ENCODE results near the gene HCFC1. TPM values are rescaled to one million over a fixed set of nuclear protein-coding genes. Genes with fewer than 3 reads are reported as not detected.

Gene HCFC1
- total RNA-seq, 1 experiment from 2014 or later, result 79.9 TPM

GRCh38 chrX:154013001-154013421, 41.4 kb upstream of the HCFC1 start:
- Histone ChIP-seq H3K27ac (no peak overlapping the region), H3K4me2 (no peak overlapping the region), H2AFZ (no peak overlapping the region), H3K4me1 (replicated peaks; ENCODE audit: insufficient read depth) (no peaks in the 10 kb centered on the region), H3K4me3 (no peak overlapping the region), H3K36me3 (ENCODE audit: low read depth) (no peaks in the 10 kb centered on the region), H4K20me1 (ENCODE audit: insufficient read depth) (no peaks in the 10 kb centered on the region), H3K9me2 (ENCODE audit: insufficient read depth) (no peaks in the 10 kb centered on the region), H3K27me3 (ENCODE audit: insufficient read depth, low read depth) (no peaks in the 10 kb centered on the region), H3K79me2 (ENCODE audit: low read depth) (peaks cover 14% of the 10 kb centered on the region), H3K9me3 (ENCODE audit: insufficient read depth, low read depth) (no peaks in the 10 kb centered on the region), H3F3A (ENCODE audit: insufficient read depth, low read depth) (no peaks in the 10 kb centered on the region)
- intact Hi-C loops (cut with micrococcal nuclease; ENCODE audit: unreplicated experiment), result no loop called here
- DNase-seq, result no peak
- CTCF ChIA-PET, result interaction anchor here (0.5 to 1.1 kb wide), 2 partner anchors 9 to 124 kb away, joined by 3 to 4 read pairs; no protein-coding TSS in a partner anchor
- POLR2A ChIA-PET (ENCODE audit: unreplicated experiment), result interaction anchor here (0.5 to 0.7 kb wide), 2 partner anchors 19 to 352 kb away, joined by 3 to 10 read pairs; no protein-coding TSS in a partner anchor
- no peak for TF ChIP-seq CTCF (conservative IDR thresholded peaks at IDR 0.05)
- no peak for TF ChIP-seq EZH2 (IDR thresholded peaks at IDR 0.05; ENCODE audit: low read depth)
- BruUV-seq (replicated peaks), result no TSS peak

- H3K79me2 ChIP-seq (ENCODE audit: low read depth), result peaks cover 11% of the 10 kb centered on the region
- no peak overlapping the region for H2AFZ ChIP-seq
- no peak overlapping the region for H3K4me2 ChIP-seq
- no peaks in the 10 kb centered on the region for H3K4me1 ChIP-seq (replicated peaks; ENCODE audit: insufficient read depth)
- no peak overlapping the region for H3K4me3 ChIP-seq
- no peaks in the 10 kb centered on the region for H4K20me1 ChIP-seq (ENCODE audit: insufficient read depth)
- no peak overlapping the region for H3K27ac ChIP-seq
- no peak for DNase-seq
- no TSS peak for BruUV-seq (replicated peaks)
- no peaks in the 10 kb centered on the region for H3K36me3 ChIP-seq (ENCODE audit: low read depth)
- no peaks in the 10 kb centered on the region for H3K27me3 ChIP-seq (ENCODE audit: insufficient read depth, low read depth)
- POLR2A ChIA-PET (ENCODE audit: unreplicated experiment), result no interaction called here
- no peaks in the 10 kb centered on the region for H3K9me2 ChIP-seq (ENCODE audit: insufficient read depth)
- no peaks in the 10 kb centered on the region for H3F3A ChIP-seq (ENCODE audit: insufficient read depth, low read depth)
- TF ChIP-seq CTCF (conservative IDR thresholded peaks at IDR 0.05), result no peak
- TF ChIP-seq EZH2 (IDR thresholded peaks at IDR 0.05; ENCODE audit: low read depth), result no peak
- intact Hi-C loops (cut with micrococcal nuclease; ENCODE audit: unreplicated experiment), result no loop called here
- CTCF ChIA-PET, result interaction anchor here (0.5 to 1.1 kb wide), 2 partner anchors 9 to 124 kb away, joined by 3 to 4 read pairs; no protein-coding TSS in a partner anchor
- H3K9me3 ChIP-seq (ENCODE audit: insufficient read depth, low read depth), result no peaks in the 10 kb centered on the region
Measured at GRCh38 chrX:154012336-154012991, 40.8 kb upstream of the HCFC1 start.

GRCh38 chrX:154011376-154012335, 40.0 kb upstream of the HCFC1 start:
- no peak overlapping the region for H3K4me2 ChIP-seq
- no peaks in the 10 kb centered on the region for H3K36me3 ChIP-seq (ENCODE audit: low read depth)
- H2AFZ ChIP-seq, result no peak overlapping the region
- H3K9me3 ChIP-seq (ENCODE audit: insufficient read depth, low read depth), result no peaks in the 10 kb centered on the region
- H4K20me1 ChIP-seq (ENCODE audit: insufficient read depth), result no peaks in the 10 kb centered on the region
- POLR2A ChIA-PET (ENCODE audit: unreplicated experiment), result no interaction called here
- CTCF ChIA-PET, result no interaction called here
- no peaks in the 10 kb centered on the region for H3K27me3 ChIP-seq (ENCODE audit: insufficient read depth, low read depth)
- no peak overlapping the region for H3K27ac ChIP-seq
- TF ChIP-seq CTCF (conservative IDR thresholded peaks at IDR 0.05), result no peak
- TF ChIP-seq EZH2 (IDR thresholded peaks at IDR 0.05; ENCODE audit: low read depth), result no peak
- intact Hi-C loops (cut with micrococcal nuclease; ENCODE audit: unreplicated experiment), result no loop called here
- H3K79me2 ChIP-seq (ENCODE audit: low read depth), result 0 out of 2 replicates have a peak, but pooled peaks cover 3% of the 10 kb centered on the region
- no peaks in the 10 kb centered on the region for H3F3A ChIP-seq (ENCODE audit: insufficient read depth, low read depth)
- no peak overlapping the region for H3K4me3 ChIP-seq
- H3K4me1 ChIP-seq (replicated peaks; ENCODE audit: insufficient read depth), result no peaks in the 10 kb centered on the region
- BruUV-seq (replicated peaks), result no TSS peak
- DNase-seq, result no peak
- H3K9me2 ChIP-seq (ENCODE audit: insufficient read depth), result no peaks in the 10 kb centered on the region
